HG02885 (cell line): Measurements from ENCODE around the gene ISG20L2.

Source experiments
- ATAC-seq: cut with Tn5 transposase; IDR thresholded peaks from one replicate; pipeline ENCODE4 v1.9.1; 2021; ENCODE audit warnings: mild to moderate bottlenecking; ENCODE audit not compliant: unreplicated experiment, poor library complexity

ISG20L2 gene

GRCh38 chr1:156691665-156692440 is 36.7 kb downstream of the ISG20L2 start:
- no peak for ATAC-seq

GRCh38 chr1:156691191-156691590 is 37.4 kb downstream of the ISG20L2 start:
- no peak for ATAC-seq

- ATAC-seq: no peak
Observed at GRCh38 chr1:156690675-156691036, 37.9 kb downstream of the ISG20L2 start.

- no peak for ATAC-seq
Observed at GRCh38 chr1:156689953-156690674, 38.5 kb downstream of the ISG20L2 start.

GRCh38 chr1:156689035-156689952 is 39.3 kb downstream of the ISG20L2 start:
- no peak for ATAC-seq

GRCh38 chr1:156684227-156684782 is 44.3 kb downstream of the ISG20L2 start:
- ATAC-seq: no peak

GRCh38 chr1:156682166-156682890 is 46.2 kb downstream of the ISG20L2 start:
- ATAC-seq: no peak

- no peak for ATAC-seq
Observed at GRCh38 chr1:156681196-156681960, 47.2 kb downstream of the ISG20L2 start.

GRCh38 chr1:156680056-156680455 is 48.5 kb downstream of the ISG20L2 start:
- no peak for ATAC-seq

- ATAC-seq: no peak
Observed at GRCh38 chr1:156677616-156678596, 50.7 kb downstream of the ISG20L2 start.

GRCh38 chr1:156676820-156677615 is 51.5 kb downstream of the ISG20L2 start, which contains the start of gene NES:
NES (minus strand) TSS chr1:156677407; CDS start chr1:156677264, 143 bp downstream.
- ATAC-seq: no peak

- no peak for ATAC-seq
Observed at GRCh38 chr1:156676114-156676819, 52.3 kb downstream of the ISG20L2 start.

GRCh38 chr1:156675210-156676113 is 53.1 kb downstream of the ISG20L2 start:
- no peak for ATAC-seq

- no peak for ATAC-seq
Observed at GRCh38 chr1:156673387-156674121, 55.0 kb downstream of the ISG20L2 start.
